DMS153 treated with DMSO at 0.1 percent for 48 hours (cell line): ENCODE data around the gene RUVBL2.
"Not testable (repeated sequence)": the region's sequence is repeated elsewhere in the genome, so short reads cannot be mapped to it uniquely, and the experiment has no call there.

Experiments used
- DNase-seq: peaks from one replicate; lab custom pipeline; 2025; ENCODE audit not compliant: unreplicated experiment; lab: John Stamatoyannopoulos, UW

RUVBL2 gene

DNA sequence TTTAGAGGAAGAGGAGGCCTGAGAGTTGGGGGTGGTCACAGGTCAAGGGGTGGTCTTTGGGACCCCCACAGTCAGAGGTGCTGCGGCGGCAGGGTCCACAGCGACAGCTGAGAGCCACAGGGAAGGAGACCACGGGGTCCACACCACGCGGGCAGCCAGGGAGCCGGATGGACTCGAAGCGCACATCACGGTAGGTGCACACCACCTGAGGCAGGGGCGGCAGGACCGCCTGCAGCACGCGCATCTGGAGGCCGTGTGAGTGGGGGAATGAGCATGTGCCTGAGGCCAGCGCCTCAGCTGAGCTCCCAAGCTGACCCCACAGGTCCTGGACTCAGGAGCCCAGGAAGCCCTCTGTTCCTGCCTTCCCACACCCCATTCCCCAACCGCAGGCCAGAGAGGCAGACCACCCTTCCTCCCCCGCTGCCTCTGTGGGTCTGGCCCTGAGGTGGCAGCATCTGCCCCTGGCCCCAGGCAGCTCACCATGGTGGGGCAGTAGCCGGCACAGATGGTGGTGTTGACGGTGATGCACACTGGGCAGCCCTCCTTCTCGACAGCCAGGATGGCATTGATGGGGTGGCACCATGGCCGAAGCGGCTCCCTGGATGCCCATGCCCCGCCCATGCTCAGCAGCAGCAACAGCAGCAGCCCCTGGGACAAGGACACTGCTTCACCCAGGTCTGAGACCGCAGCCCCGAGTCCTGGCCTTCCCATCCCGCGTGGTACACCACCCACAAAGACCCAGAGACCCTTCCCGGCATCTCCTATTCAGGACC, 22.6 kb downstream of the RUVBL2 start:
- no peak for DNase-seq

GRCh38 chr19:49017041-49017665, 23.5 kb downstream of the RUVBL2 start, which contains the start of gene LHB:
TSS of gene LHB (minus strand) at chr19:49017091. CDS start at chr19:49017081, 10 bp downstream.
- no peak for DNase-seq

- no peak for DNase-seq
Measured at GRCh38 chr19:49017666-49018351, 24.1 kb downstream of the RUVBL2 start.

DNA sequence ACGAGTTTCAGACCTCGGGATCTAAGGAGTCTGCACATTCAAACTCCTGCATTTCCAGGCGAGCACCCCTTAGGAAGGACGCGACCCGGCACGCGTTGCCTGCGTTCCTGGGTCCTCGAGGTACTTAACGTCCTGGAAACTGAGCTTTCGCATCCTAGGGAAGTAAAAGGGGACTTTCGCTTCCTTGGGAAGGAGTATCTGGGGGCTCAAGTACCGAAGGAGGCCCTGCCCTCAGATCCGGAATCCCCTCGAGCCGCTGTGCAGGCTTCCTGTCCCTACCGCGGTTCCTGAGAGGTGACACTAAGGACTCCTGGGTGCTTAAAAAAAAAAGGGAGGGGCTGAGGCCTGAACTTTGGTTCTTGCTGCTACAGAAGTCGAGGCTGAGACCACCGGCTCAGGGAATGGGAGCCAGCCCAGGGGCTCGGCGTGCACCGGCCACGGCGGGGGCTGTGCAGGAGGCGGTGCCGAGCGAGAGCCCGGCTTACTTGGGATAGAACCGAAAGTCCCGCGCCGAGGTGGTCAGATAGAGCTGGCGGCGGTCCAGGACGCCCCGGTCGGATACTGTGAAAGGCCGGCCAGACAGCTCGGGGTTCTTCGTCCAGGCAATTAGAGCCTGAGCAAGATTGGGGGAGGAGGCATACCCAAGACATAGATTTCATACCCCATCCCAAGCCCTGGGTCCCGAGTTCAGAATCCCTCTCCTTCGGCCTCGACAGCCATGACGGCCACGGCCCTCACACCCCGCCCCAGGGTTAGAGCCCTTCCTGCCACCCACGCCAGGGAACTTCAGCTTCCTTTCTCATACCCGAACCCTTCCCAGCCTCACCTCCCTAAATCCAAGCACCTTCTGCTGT, 24.9 kb downstream of the RUVBL2 start:
- DNase-seq = not testable (repeated sequence)

DNA sequence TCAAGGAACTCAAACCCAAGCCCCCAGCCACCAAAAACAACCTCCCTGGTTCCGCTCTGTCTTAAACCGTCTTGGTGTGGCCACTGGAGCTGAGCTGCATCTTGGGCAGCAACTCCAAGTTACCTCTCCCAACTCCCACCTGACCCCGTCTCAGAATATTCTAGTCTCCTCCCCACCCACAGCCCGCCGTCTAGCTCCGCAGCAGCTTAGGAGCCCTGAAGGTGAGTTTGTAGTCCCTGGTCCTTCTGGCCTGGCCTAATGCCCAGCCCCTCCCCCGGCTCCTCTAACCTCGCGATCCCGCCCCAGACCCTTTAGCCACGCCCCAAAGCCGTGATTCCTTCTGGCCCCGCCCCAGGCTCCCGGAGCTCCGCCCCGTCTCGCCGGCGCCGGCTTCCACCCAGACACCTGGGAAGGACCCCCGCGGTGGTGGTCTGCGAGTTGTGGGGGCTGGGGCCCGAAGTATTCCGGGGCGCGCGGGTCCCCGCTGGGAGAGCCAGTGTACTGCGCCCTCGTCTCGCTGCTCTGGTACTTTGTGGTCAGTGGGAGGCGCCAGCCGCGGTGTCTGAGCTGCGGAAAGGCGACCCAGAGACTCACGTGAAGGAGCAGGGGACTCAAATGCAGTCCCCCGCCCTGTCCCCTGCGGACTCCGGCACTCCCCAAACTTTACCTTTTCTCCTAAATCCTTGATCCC, 25.7 kb downstream of the RUVBL2 start:
- DNase-seq = peak; percentile 42

DNA sequence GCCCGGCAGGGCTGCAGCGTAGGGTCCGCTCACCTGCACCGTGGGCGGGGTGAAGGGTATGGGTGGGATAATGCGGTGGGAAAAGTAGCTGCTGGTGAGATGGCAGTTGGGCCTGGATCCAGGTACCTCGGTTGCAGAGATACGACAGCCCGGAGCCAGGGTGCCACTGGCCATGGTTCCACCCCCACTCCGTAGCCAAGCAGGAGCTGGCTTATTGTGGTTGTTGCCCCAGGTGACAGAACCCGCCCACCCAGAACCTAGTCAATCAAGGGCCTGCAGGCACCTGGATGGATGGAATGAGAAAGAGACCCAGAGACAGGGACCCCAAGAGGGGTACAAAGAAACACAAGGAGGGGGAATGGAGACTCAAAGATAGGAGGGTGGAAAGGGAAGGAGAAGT, 26.7 kb downstream of the RUVBL2 start:
- DNase-seq = no peak

DNA sequence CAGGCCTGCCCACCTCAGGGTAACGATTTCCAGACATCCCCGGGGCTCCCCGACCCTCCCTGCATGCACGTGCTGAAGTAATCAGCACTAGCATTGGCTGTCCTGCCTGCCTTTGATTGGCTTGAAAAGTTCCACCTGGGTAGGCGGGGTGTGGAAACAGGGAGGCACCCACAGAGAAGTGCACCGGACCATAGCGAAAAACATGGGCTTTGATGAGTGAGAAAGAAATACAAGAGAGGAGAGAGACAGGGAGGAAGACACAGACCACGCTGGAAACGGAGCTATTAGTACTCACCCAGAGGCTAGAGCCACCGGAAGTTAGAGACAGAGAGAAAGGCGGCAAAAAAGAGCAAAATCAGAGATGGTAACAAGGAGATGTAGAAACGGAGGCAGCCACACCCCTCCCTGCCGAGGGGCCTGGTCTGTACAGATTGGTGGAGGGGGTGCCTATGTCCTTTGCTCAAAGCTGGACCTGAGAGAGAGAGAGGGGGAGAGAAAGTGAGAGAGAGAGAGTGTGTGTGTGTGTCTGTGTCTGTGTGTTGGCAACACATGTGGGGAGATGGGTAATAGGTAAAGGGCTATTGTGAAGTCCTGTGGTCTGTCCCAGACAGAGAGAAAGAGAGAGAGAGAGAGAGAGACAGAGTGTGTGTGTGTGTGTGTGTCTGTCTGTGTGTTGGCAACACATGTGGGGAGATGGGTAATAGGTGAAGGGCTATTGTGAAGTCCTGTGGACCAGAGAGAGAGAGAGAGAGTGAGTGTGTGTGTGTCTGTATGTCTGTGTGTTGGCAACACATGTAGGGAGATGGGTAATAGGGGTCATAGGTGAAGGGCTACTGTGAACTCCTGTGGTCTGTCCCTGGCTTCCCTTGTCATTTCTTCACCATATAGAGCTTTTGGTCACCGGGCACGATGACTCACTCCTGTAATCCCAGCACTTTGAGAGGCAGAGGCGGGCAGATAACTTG, 27.5 kb downstream of the RUVBL2 start:
- DNase-seq = no peak

DNA sequence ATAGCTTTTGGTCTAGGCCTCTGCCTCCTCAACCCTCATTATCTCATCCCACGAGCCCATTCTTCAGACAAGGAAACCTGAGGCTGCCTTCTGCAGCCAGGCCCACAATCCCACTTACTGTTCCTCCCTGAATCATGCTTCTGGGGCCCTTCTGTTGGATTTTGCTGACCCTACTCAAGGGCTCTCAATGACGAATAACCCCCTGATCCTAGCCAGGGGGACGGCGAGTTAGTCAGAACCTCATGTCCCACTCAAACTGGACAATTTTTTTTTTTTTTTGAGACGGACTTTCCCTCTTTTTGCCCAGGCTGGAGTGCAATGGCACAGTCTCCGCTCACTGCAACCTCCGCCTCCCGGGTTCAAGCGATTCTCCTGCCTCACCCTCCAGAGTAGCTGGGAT, 28.4 kb downstream of the RUVBL2 start:
- no peak for DNase-seq

DNA sequence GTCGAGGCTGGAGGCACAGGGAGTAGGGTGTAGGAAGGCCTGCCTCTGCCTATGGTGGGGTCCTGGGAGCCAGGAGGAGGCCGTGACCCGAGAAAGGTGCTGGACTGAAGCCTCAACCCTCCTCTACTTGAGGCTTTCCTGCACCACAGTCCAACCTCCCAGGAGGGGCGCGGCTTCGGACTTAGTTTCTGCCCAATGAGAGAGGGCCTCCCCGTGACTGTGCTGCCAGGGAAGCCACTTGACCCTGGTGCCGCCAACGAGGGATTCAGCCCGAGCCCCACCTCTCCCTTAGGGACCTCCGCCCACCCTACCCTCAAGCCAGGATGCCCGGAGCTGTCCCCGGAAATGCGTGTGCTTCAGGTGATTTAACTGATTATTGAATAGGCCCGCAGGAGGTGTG, 30.5 kb downstream of the RUVBL2 start, which contains the start of gene CGB3:
Gene CGB3, minus strand, starts transcription at position 101 of the 400 bp plus-strand sequence. CDS start 362 bp downstream, outside the sequence.
- DNase-seq = not testable (repeated sequence)

GRCh38 chr19:49025088-49025487, 31.4 kb downstream of the RUVBL2 start:
- DNase-seq = not testable (repeated sequence)

- not testable (repeated sequence) for DNase-seq
Measured at GRCh38 chr19:49025599-49025998, 31.9 kb downstream of the RUVBL2 start.

DNA sequence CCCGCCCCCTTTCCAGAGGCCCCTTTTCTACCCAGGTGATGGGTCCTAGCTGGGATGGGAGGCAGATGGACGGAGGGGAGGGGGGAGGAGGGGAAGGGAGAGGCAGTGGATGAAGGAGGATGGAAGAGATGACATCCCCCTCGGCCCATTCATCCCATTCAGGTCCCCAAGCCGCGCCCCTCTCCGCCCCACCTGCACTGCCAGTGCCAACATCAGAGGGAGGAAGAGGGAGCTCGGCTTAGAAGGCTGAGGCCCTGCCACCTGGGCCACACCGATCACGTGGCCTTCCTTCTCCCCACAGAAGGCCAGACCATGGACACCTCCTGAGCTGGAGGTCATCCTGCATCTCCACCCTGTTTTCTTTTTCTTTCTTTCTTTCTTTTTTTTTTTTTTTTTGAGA, 35.0 kb downstream of the RUVBL2 start:
- not testable (repeated sequence) for DNase-seq

- not testable (repeated sequence) for DNase-seq
Measured at GRCh38 chr19:49029749-49030148, 36.1 kb downstream of the RUVBL2 start.

DNA sequence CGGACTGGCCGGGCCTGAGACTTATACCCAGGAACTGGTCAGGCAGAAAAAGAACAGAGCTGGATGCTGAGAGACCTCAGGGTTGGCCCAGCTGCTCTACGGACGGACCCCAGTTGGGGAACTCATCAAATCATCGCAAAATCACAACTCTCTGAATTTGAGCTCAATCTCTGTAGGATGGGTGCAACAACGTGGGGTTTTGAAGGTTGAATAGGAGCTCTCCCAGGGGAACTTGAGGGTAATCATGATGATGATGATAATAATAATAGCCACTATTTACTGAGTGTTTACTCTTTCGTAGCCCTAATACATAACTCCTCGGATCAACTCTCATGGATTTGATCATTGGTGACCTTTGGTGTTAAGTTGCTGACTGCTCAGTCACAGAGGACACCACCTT, 36.6 kb downstream of the RUVBL2 start:
- DNase-seq = not testable (repeated sequence)

- DNase-seq = not testable (repeated sequence)
Measured at GRCh38 chr19:49031642-49032301, 38.1 kb downstream of the RUVBL2 start, which contains the start of gene CGB2. TSS of gene CGB2 (plus strand) at chr19:49031890. CDS start at chr19:49032096, 206 bp downstream.

DNA sequence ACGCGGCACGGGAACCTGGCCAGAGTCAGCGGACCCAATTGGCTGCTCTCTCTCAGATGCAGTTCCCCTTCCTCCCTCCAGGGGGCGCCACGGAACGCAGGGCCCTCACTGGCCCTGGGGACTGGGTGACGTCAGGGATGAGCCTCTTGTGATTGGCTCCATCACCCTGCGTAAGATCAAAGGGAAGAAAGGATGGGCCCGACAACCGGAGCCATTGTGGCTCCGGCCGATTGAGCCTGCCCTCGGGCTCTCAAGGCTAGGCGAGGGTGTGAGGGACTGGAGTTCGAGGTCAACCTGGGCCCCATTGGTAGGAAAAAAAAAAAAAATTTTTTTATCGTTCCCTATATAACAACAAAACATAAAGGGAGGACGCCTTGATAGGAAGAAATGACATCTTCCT, 43.1 kb downstream of the RUVBL2 start, which contains the start of gene CGB1:
Gene CGB1, minus strand, starts transcription at position 81 of the 400 bp plus-strand sequence. CDS start 184 bp downstream, outside the sequence.
- DNase-seq = not testable (repeated sequence)

- not testable (repeated sequence) for DNase-seq
Measured at GRCh38 chr19:49038111-49038510, 44.4 kb downstream of the RUVBL2 start.
